Neural cell (in vitro differentiated cells): Measurements from ENCODE around the gene DESI2. TPM values are rescaled to one million over a fixed set of nuclear protein-coding genes. Genes with fewer than 3 reads are reported as not detected.

Experiments
- H2AFZ ChIP-seq: fragments of 200-600, 300-800 bp; sonication (generic), shearing (Covaris generic); 2 replicates; pipeline ENCODE4 v1.6.0; 2014; ENCODE audit warnings: low read depth, mild to moderate bottlenecking, antibody characterized with exemption, low read length, moderate library complexity
- H3F3A ChIP-seq: fragments of 200-600 bp; shearing (Covaris generic); 2 replicates; pipeline ENCODE4 v1.6.1; 2016; ENCODE audit warnings: mild to moderate bottlenecking, moderate library complexity, mixed read lengths, antibody characterized with exemption, low read length; ENCODE audit not compliant: insufficient read depth, poor library complexity, severe bottlenecking
- H3K27ac ChIP-seq: fragments of 200-600, 300-800 bp; sonication (generic), shearing (Covaris generic); 2 replicates; pipeline ENCODE4 v1.5.1; 2014; ENCODE audit warnings: mild to moderate bottlenecking, low read length, moderate library complexity
- H3K27me3 ChIP-seq: fragments of 300-800, 200-600 bp; sonication (generic), shearing (Covaris generic); 2 replicates; pipeline ENCODE4 v1.6.0; 2014; ENCODE audit warnings: mild to moderate bottlenecking, low read depth, low read length, moderate library complexity; ENCODE audit not compliant: insufficient read depth
- H3K36me3 ChIP-seq: fragments of 300-800, 200-600 bp; sonication (generic), shearing (Covaris generic); 2 replicates; pipeline ENCODE4 v1.5.1; 2014; ENCODE audit warnings: mild to moderate bottlenecking, antibody characterized with exemption, low read length, moderate library complexity; ENCODE audit not compliant: insufficient read depth
- H3K4me2 ChIP-seq: fragments of 300-800, 200-600 bp; sonication (generic), shearing (Covaris generic); 2 replicates; pipeline ENCODE4 v1.6.0; 2014; ENCODE audit warnings: mild to moderate bottlenecking, low read length
- H3K4me3 ChIP-seq: fragments of 300-800, 200-600 bp; sonication (generic), shearing (Covaris generic); 2 replicates; pipeline ENCODE4 v1.5.1; 2014; ENCODE audit warnings: mild to moderate bottlenecking, low read length, moderate library complexity
- H3K79me2 ChIP-seq: fragments of 200-600 bp; shearing (Covaris generic); replicated peaks from 2 replicates; pipeline ENCODE4 v1.6.0; 2014; ENCODE audit warnings: mild to moderate bottlenecking, low read length, moderate library complexity; ENCODE audit not compliant: insufficient read depth
- H3K9ac ChIP-seq: fragments of 300-800, 200-600 bp; sonication (generic), shearing (Covaris generic); 2 replicates; pipeline ENCODE4 v1.6.1; 2016; ENCODE audit warnings: mild to moderate bottlenecking, low read length, mixed read lengths
- H3K9me2 ChIP-seq: fragments of 200-600 bp; shearing (Covaris generic); 2 replicates; pipeline ENCODE4 v1.6.1; 2016; ENCODE audit warnings: mild to moderate bottlenecking, low read length, mixed read lengths; ENCODE audit not compliant: insufficient read depth
- H3K9me3 ChIP-seq: fragments of 200-600, 300-800 bp; sonication (generic), shearing (Covaris generic); 2 replicates; pipeline ENCODE4 v1.6.1; 2016; ENCODE audit warnings: mild to moderate bottlenecking, mixed run types, low read length, moderate library complexity, mixed read lengths
- H4K20me1 ChIP-seq: fragments of 200-600 bp; shearing (Covaris generic); 2 replicates; pipeline ENCODE4 v1.6.1; 2016; ENCODE audit warnings: mild to moderate bottlenecking, mixed run types; ENCODE audit not compliant: insufficient read depth
- CTCF ChIP-seq: fragments of 450-650 bp; IDR thresholded peaks from 2 replicates; pipeline ENCODE4 v1.5.1; 2014; ENCODE audit warnings: antibody characterized with exemption, mild to moderate bottlenecking, moderate library complexity; ENCODE audit not compliant: poor library complexity, severe bottlenecking
- EP300 ChIP-seq: fragments of 450-650 bp; conservative IDR thresholded peaks from 2 replicates; pipeline ENCODE4 v1.6.1; 2014; ENCODE audit warnings: antibody characterized with exemption, mild to moderate bottlenecking, moderate library complexity; ENCODE audit not compliant: poor library complexity, severe bottlenecking
- EZH2 ChIP-seq: fragments of 200-600, 300-800 bp; shearing (Covaris generic), sonication (generic); IDR thresholded peaks from 2 replicates; pipeline ENCODE4 v1.6.1; 2014; ENCODE audit warnings: antibody characterized with exemption, low read length, borderline replicate concordance, mild to moderate bottlenecking; ENCODE audit not compliant: insufficient read depth, poor library complexity, severe bottlenecking
- MXI1 ChIP-seq: fragments of 450-650 bp; conservative IDR thresholded peaks from 2 replicates; pipeline ENCODE4 v1.6.1; 2014; ENCODE audit warnings: antibody characterized with exemption, mild to moderate bottlenecking; ENCODE audit not compliant: poor library complexity, severe bottlenecking
- POLR2AphosphoS5 ChIP-seq: IDR thresholded peaks from 2 replicates; pipeline ENCODE4 v1.6.1; 2012
- RAD21 ChIP-seq: fragments of 450-650 bp; conservative IDR thresholded peaks from 2 replicates; pipeline ENCODE4 v1.6.1; 2014; ENCODE audit warnings: antibody characterized with exemption, mild to moderate bottlenecking, moderate library complexity
- REST ChIP-seq: IDR thresholded peaks from 2 replicates; pipeline ENCODE4 v1.6.1; 2012; ENCODE audit warnings: borderline replicate concordance
- SMC3 ChIP-seq: fragments of 450-650 bp; conservative IDR thresholded peaks from 2 replicates; pipeline ENCODE4 v1.6.1; 2014; ENCODE audit warnings: antibody characterized with exemption, mild to moderate bottlenecking, moderate library complexity; ENCODE audit not compliant: poor library complexity
- TAF1 ChIP-seq: IDR thresholded peaks from 2 replicates; pipeline ENCODE4 v1.6.1; 2012; ENCODE audit warnings: low read depth
- polyA plus RNA-seq: library from polyadenylated mRNA; depleted of rRNA; stranded (reverse); fragments of >200 nt; gene quantifications from 2 replicates; pipeline ENCODE4 v1.2.3, GENCODE V29; 2014

Gene DESI2
- polyA plus RNA-seq, 1 donor from 2014 or later, result 30.8 TPM

- no peaks in the 10 kb centered on the region for H3K36me3 ChIP-seq
- H3K4me3 ChIP-seq, result no peak overlapping the region
- no peak overlapping the region for H3K27ac ChIP-seq
- H3K4me2 ChIP-seq, result no peak overlapping the region
- H3K9me3 ChIP-seq, result no peaks in the 10 kb centered on the region
- H3K9ac ChIP-seq, result no peak overlapping the region
- no peaks in the 10 kb centered on the region for H4K20me1 ChIP-seq
- H3K79me2 ChIP-seq, result no peaks in the 10 kb centered on the region
- H3F3A ChIP-seq, result no peaks in the 10 kb centered on the region
- no peaks in the 10 kb centered on the region for H3K27me3 ChIP-seq
- TF ChIP-seq POLR2AphosphoS5 (no peak), EZH2 (no peak), CTCF (no peak), TAF1 (no peak), SMC3 (no peak), REST (no peak), RAD21 (no peak), MXI1 (no peak), EP300 (no peak)
- no peaks in the 10 kb centered on the region for H3K9me2 ChIP-seq
- no peak overlapping the region for H2AFZ ChIP-seq
These were observed 47.0 kb upstream of the DESI2 start for GRCh38 chr1:244605835-244606370.

- Histone ChIP-seq H3K9me2 (no peaks in the 10 kb centered on the region), H3K4me2 (no peak overlapping the region), H3K27me3 (no peaks in the 10 kb centered on the region), H3K79me2 (no peaks in the 10 kb centered on the region), H2AFZ (no peak overlapping the region), H3K4me3 (no peak overlapping the region), H3K27ac (no peak overlapping the region), H3K36me3 (no peaks in the 10 kb centered on the region), H3K9ac (no peak overlapping the region), H3F3A (no peaks in the 10 kb centered on the region), H3K9me3 (no peaks in the 10 kb centered on the region), H4K20me1 (no peaks in the 10 kb centered on the region)
- TF ChIP-seq REST (no peak), TAF1 (no peak), RAD21 (no peak), EZH2 (no peak), MXI1 (no peak), SMC3 (no peak), EP300 (no peak), CTCF (no peak), POLR2AphosphoS5 (no peak)
These were observed 38.7 kb upstream of the DESI2 start for GRCh38 chr1:244614113-244614836.
